ENCODE results near the gene SRSF5. TPM values are rescaled to one million over a fixed set of nuclear protein-coding genes. Genes with fewer than 3 reads are reported as not detected.

SRSF5 gene
- total RNA-seq, 1 experiment from 2014 or later: 292 TPM

DNA sequence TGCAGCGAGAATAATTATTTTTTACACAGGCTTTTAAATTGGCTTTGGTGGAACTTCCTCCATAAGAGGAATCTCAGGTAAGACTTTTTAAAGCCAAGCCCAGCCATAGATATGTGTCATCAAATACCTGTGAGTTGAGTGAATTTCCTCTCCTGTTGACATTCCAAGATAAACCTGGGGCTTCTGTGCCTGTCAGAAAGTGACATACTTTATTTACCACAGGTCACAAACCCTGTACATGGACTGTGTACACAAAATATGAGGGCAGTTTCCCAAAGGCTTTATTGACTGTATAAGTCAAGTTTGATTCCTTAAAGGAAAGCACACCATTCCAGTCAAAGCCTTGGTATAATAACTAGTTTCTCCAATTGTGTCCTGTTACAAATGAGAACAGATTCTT, 25.9 kb upstream of the SRSF5 start:
- Histone ChIP-seq H3K9ac (ENCODE audit: low read length) (no peak overlapping the region), H3K27ac (ENCODE audit: low read length) (no peak overlapping the region), H4K20me1 (ENCODE audit: insufficient read depth, low read depth, low read length) (no peaks in the 10 kb centered on the region), H3K79me2 (ENCODE audit: low read length) (no peaks in the 10 kb centered on the region), H3K4me2 (ENCODE audit: low read depth, low read length, poor library complexity, severe bottlenecking) (no peak overlapping the region), H3K36me3 (ENCODE audit: insufficient read depth, low read length) (no peaks in the 10 kb centered on the region), H3K27me3 (ENCODE audit: low read length) (no peaks in the 10 kb centered on the region), H3K9me2 (replicated peaks; ENCODE audit: insufficient read depth, low read length) (no peaks in the 10 kb centered on the region), H3K4me3 (ENCODE audit: low read length) (no peak overlapping the region), H3K4me1 (ENCODE audit: low read length) (no peaks in the 10 kb centered on the region), H2AFZ (ENCODE audit: low read length) (no peak overlapping the region), H3K9me3 (ENCODE audit: low read length) (peaks cover 8% of the 10 kb centered on the region)
- no peak for DNase-seq

DNA sequence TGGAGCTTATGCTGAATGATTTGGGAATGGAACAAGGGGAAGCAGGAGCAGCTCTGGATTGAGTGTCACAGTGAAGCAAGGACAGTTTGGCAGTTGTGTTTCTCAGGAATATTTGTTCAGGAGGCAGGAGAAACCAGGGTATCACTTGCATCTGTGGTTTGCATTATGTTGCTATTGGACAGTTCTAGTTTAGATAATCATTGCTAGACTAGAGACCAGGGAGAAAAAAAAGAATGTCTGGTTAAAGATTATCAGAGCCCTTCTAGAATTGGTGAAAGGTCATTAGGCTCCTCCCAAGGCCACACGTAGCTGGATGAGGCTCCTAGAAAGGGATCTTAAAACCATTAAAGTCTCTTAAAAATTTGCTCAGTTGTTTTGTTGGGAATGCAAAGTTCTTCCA, 17.0 kb upstream of the SRSF5 start:
- no peak for DNase-seq
- no peaks in the 10 kb centered on the region for H3K79me2 ChIP-seq (ENCODE audit: low read length)
- no peak overlapping the region for H3K4me2 ChIP-seq (ENCODE audit: low read depth, low read length, poor library complexity, severe bottlenecking)

DNA sequence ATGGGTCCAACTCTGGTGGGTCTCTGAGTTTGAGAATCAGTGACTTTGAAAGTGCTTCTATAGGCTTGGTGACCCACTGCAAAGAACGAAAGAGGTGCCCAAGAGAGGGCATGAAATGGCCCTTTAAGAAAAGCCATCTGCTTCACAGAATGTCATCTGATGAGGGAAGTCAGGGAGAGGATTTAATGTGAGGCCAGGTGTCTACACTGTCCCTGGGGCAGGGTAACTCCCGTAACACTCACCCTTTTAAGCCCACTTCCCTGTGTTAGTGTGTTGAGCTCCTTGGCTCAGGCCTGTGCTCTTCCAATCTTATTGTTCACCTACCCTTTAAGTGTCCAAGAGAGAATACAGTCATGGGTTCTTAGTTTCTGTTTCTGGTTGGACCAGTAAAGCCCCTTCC, 16.4 kb upstream of the SRSF5 start:
- no peak for DNase-seq
- H2AFZ ChIP-seq (ENCODE audit: low read length): no peak overlapping the region

More for the DNA sequence above, 17.0 kb upstream of the SRSF5 start:
- Histone ChIP-seq H4K20me1 (ENCODE audit: insufficient read depth, low read depth, low read length) (no peaks in the 10 kb centered on the region), H2AFZ (ENCODE audit: low read length) (no peak overlapping the region), H3K4me1 (ENCODE audit: low read length) (peaks cover 9% of the 10 kb centered on the region), H3K9me3 (ENCODE audit: low read length) (no peaks in the 10 kb centered on the region), H3K36me3 (ENCODE audit: insufficient read depth, low read length) (no peaks in the 10 kb centered on the region), H3K9me2 (replicated peaks; ENCODE audit: insufficient read depth, low read length) (0 out of 2 replicates have a peak, but pooled peaks cover 4% of the 10 kb centered on the region), H3K9ac (ENCODE audit: low read length) (no peak overlapping the region), H3K27me3 (ENCODE audit: low read length) (no peaks in the 10 kb centered on the region), H3K4me3 (ENCODE audit: low read length) (no peak overlapping the region), H3K27ac (ENCODE audit: low read length) (no peak overlapping the region)

DNA sequence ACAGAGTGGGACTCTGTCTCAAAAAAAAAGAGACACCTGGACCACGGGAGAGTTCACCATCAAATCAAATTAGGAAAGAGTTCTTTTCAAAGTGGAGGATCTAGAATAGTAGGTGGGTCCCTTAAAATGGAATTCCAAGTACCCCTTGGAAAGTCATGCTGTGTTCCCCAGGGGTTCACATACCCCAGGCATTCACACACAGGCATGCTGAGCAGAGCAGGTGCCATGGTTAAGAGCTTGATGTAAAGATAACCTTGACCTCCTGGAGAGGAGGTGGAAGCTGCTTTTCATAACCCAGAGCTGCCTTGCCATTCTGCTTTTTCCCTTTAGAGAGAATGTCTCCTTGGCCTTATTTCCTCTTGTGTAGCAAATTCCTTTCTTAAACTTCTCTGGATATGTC, 14.2 kb upstream of the SRSF5 start:
- Histone ChIP-seq H3K4me3 (ENCODE audit: low read length) (no peak overlapping the region), H4K20me1 (ENCODE audit: insufficient read depth, low read depth, low read length) (no peaks in the 10 kb centered on the region), H3K9me3 (ENCODE audit: low read length) (no peaks in the 10 kb centered on the region), H3K27ac (ENCODE audit: low read length) (no peak overlapping the region), H2AFZ (ENCODE audit: low read length) (no peak overlapping the region), H3K79me2 (ENCODE audit: low read length) (no peaks in the 10 kb centered on the region), H3K4me2 (ENCODE audit: low read depth, low read length, poor library complexity, severe bottlenecking) (no peak overlapping the region), H3K9ac (ENCODE audit: low read length) (no peak overlapping the region), H3K4me1 (ENCODE audit: low read length) (peaks cover 9% of the 10 kb centered on the region), H3K36me3 (ENCODE audit: insufficient read depth, low read length) (no peaks in the 10 kb centered on the region), H3K9me2 (replicated peaks; ENCODE audit: insufficient read depth, low read length) (0 out of 2 replicates have a peak, but pooled peaks cover 4% of the 10 kb centered on the region), H3K27me3 (ENCODE audit: low read length) (no peaks in the 10 kb centered on the region)
- DNase-seq: no peak

More for the DNA sequence above, 16.4 kb upstream of the SRSF5 start:
- H3K27me3 ChIP-seq (ENCODE audit: low read length): no peaks in the 10 kb centered on the region
- H3K79me2 ChIP-seq (ENCODE audit: low read length): no peaks in the 10 kb centered on the region
- H3K9ac ChIP-seq (ENCODE audit: low read length): no peak overlapping the region
- H3K36me3 ChIP-seq (ENCODE audit: insufficient read depth, low read length): no peaks in the 10 kb centered on the region
- H3K9me2 ChIP-seq (replicated peaks; ENCODE audit: insufficient read depth, low read length): 0 out of 2 replicates have a peak, but pooled peaks cover 4% of the 10 kb centered on the region
- H4K20me1 ChIP-seq (ENCODE audit: insufficient read depth, low read depth, low read length): no peaks in the 10 kb centered on the region
- H3K27ac ChIP-seq (ENCODE audit: low read length): no peak overlapping the region
- no peak overlapping the region for H3K4me2 ChIP-seq (ENCODE audit: low read depth, low read length, poor library complexity, severe bottlenecking)
- H3K4me3 ChIP-seq (ENCODE audit: low read length): no peak overlapping the region
- H3K4me1 ChIP-seq (ENCODE audit: low read length): peaks cover 9% of the 10 kb centered on the region
- H3K9me3 ChIP-seq (ENCODE audit: low read length): no peaks in the 10 kb centered on the region

DNA sequence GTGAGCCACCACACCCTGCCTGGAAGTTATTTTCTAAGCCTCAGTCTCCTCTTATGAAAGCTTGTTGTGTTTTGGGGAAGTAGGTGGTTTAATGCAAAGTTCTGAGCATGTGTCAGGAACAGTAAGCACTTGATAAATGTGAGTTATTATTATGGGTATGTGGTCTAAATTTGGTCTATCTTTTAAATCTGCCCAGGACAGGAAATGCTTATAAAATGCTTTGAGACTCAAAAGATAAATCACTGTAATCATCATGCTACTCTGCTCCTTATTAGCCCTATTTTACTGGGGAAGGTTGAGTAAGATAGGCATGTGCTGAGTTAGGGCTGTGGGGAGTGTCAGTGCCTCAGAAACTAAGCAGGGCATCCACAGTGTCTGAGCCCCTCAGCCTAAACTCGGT, 13.1 kb upstream of the SRSF5 start:
- H3K9me3 ChIP-seq (ENCODE audit: low read length): no peaks in the 10 kb centered on the region
- no peak overlapping the region for H3K4me3 ChIP-seq (ENCODE audit: low read length)
- no peaks in the 10 kb centered on the region for H3K36me3 ChIP-seq (ENCODE audit: insufficient read depth, low read length)
- no peak overlapping the region for H3K27ac ChIP-seq (ENCODE audit: low read length)
- no peaks in the 10 kb centered on the region for H3K79me2 ChIP-seq (ENCODE audit: low read length)
- DNase-seq: peak; percentile 53
- H3K4me2 ChIP-seq (ENCODE audit: low read depth, low read length, poor library complexity, severe bottlenecking): no peak overlapping the region
- H3K27me3 ChIP-seq (ENCODE audit: low read length): no peaks in the 10 kb centered on the region
- no peaks in the 10 kb centered on the region for H4K20me1 ChIP-seq (ENCODE audit: insufficient read depth, low read depth, low read length)
- H3K4me1 ChIP-seq (ENCODE audit: low read length): peaks cover 9% of the 10 kb centered on the region
- no peak overlapping the region for H3K9ac ChIP-seq (ENCODE audit: low read length)
- H2AFZ ChIP-seq (ENCODE audit: low read length): no peak overlapping the region
- 0 out of 2 replicates have a peak, but pooled peaks cover 4% of the 10 kb centered on the region for H3K9me2 ChIP-seq (replicated peaks; ENCODE audit: insufficient read depth, low read length)

DNA sequence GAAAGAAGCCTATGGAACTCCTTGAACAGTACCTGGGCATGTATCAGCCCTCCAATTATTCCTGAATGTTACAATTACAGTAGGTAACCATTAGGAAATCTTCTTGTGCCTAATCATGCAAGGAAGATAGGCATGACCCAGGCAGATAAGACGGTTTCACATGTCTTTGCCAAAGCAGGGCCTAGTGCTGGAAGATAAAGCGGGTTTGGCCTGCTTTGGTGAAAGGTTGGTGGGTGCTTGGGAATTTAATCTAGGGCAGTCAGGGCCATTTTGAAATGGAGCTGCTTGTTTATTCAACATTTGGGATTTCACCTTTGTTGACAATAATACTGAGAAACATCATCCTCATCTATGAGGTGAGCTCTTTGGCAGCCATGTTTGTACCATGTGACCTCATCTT, 12.5 kb upstream of the SRSF5 start:
- Histone ChIP-seq H3K9me3 (ENCODE audit: low read length) (no peaks in the 10 kb centered on the region), H3K4me3 (ENCODE audit: low read length) (no peak overlapping the region), H3K36me3 (ENCODE audit: insufficient read depth, low read length) (no peaks in the 10 kb centered on the region), H3K4me2 (ENCODE audit: low read depth, low read length, poor library complexity, severe bottlenecking) (no peak overlapping the region), H3K9ac (ENCODE audit: low read length) (no peak overlapping the region), H3K4me1 (ENCODE audit: low read length) (peaks cover 9% of the 10 kb centered on the region), H3K9me2 (replicated peaks; ENCODE audit: insufficient read depth, low read length) (0 out of 2 replicates have a peak, but pooled peaks cover 4% of the 10 kb centered on the region), H3K79me2 (ENCODE audit: low read length) (no peaks in the 10 kb centered on the region), H4K20me1 (ENCODE audit: insufficient read depth, low read depth, low read length) (no peaks in the 10 kb centered on the region), H3K27ac (ENCODE audit: low read length) (no peak overlapping the region), H3K27me3 (ENCODE audit: low read length) (no peaks in the 10 kb centered on the region), H2AFZ (ENCODE audit: low read length) (no peak overlapping the region)
- DNase-seq: no peak

DNA sequence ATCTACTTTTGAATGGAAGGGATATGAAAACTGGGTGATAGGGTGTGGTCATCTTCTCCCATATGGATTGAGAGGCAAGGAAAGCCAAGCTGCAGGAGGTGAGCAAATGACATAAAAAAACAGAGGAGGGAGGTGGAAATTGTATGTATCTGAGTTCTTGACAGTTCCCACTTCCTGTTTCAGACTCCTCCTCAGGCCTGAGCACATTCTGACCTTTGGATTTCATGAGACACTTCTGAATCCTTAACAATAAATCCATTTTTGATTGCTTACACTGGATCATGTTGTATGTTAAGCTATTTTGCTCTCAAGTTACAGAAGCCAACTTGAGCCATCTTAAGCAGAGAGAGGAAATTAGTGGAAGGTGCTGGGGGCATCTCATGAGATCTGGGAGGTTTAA, 11.6 kb upstream of the SRSF5 start:
- no peaks in the 10 kb centered on the region for H4K20me1 ChIP-seq (ENCODE audit: insufficient read depth, low read depth, low read length)
- no peaks in the 10 kb centered on the region for H3K27me3 ChIP-seq (ENCODE audit: low read length)
- H3K9ac ChIP-seq (ENCODE audit: low read length): no peak overlapping the region
- no peak for DNase-seq
- H3K27ac ChIP-seq (ENCODE audit: low read length): no peak overlapping the region
- H3K79me2 ChIP-seq (ENCODE audit: low read length): no peaks in the 10 kb centered on the region
- no peaks in the 10 kb centered on the region for H3K9me3 ChIP-seq (ENCODE audit: low read length)
- no peak overlapping the region for H3K4me2 ChIP-seq (ENCODE audit: low read depth, low read length, poor library complexity, severe bottlenecking)
- H3K4me1 ChIP-seq (ENCODE audit: low read length): peaks cover 9% of the 10 kb centered on the region
- H3K9me2 ChIP-seq (replicated peaks; ENCODE audit: insufficient read depth, low read length): 0 out of 2 replicates have a peak, but pooled peaks cover 4% of the 10 kb centered on the region
- peak overlapping the region; percentile 16; the same call in 1 of the 2 replicates for H2AFZ ChIP-seq (ENCODE audit: low read length)
- no peak overlapping the region for H3K4me3 ChIP-seq (ENCODE audit: low read length)
- no peaks in the 10 kb centered on the region for H3K36me3 ChIP-seq (ENCODE audit: insufficient read depth, low read length)

DNA sequence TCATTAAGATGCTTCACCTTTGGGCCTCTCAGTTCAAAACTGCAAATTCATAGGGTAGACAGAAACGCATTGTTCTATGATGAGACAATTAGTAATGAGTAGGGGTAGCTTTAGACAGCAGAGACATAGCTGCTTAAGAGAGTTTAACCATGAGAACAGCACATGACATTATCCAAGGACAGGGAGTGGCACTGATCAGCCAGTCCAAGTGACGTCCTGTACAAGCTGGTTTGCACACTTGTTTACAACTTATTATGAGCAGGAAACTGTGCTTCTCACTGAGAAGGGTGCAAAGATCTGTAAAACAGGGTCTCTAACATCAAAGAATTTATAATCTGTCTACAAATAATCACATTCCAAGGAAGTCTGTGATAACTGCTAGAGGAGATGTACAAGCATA, 11.2 kb upstream of the SRSF5 start:
- DNase-seq: no peak
- H2AFZ ChIP-seq (ENCODE audit: low read length): peak overlapping the region; percentile 16; the same call in 1 of the 2 replicates
- no peaks in the 10 kb centered on the region for H3K36me3 ChIP-seq (ENCODE audit: insufficient read depth, low read length)
- no peaks in the 10 kb centered on the region for H3K27me3 ChIP-seq (ENCODE audit: low read length)
- H3K4me2 ChIP-seq (ENCODE audit: low read depth, low read length, poor library complexity, severe bottlenecking): no peak overlapping the region
- H3K9ac ChIP-seq (ENCODE audit: low read length): no peak overlapping the region
- H3K79me2 ChIP-seq (ENCODE audit: low read length): no peaks in the 10 kb centered on the region
- no peak overlapping the region for H3K27ac ChIP-seq (ENCODE audit: low read length)
- no peak overlapping the region for H3K4me3 ChIP-seq (ENCODE audit: low read length)
- H4K20me1 ChIP-seq (ENCODE audit: insufficient read depth, low read depth, low read length): no peaks in the 10 kb centered on the region
- 0 out of 2 replicates have a peak, but pooled peaks cover 4% of the 10 kb centered on the region for H3K9me2 ChIP-seq (replicated peaks; ENCODE audit: insufficient read depth, low read length)
- peaks cover 10% of the 10 kb centered on the region for H3K4me1 ChIP-seq (ENCODE audit: low read length)
- H3K9me3 ChIP-seq (ENCODE audit: low read length): no peaks in the 10 kb centered on the region

All from Karpas-422 (cell line).